Prostate gland (tissue), 2 donors: Measurements from ENCODE around the gene CR1.
"Not testable (repeated sequence)": the region's sequence is repeated elsewhere in the genome, so short reads cannot be mapped to it uniquely, and the experiment has no call there.

Experiments used
- CTCF ChIP-seq, 4 experiments: fragments of 200-600 bp in 2 of 4; fragments of 450-650 bp in 2 of 4; sonication (generic) in 2 of 4; IDR thresholded peaks; 1 replicate in 3 of 4; 2 replicates in 1 of 4; pipeline ENCODE4 v1.5.1; 2016 to 2019; ENCODE audit warnings: antibody characterized with exemption in 4 of 4, mild to moderate bottlenecking in 2 of 4, moderate library complexity in 2 of 4
- POLR2AphosphoS5 ChIP-seq: sonication (generic); formaldehyde crosslinking; IDR thresholded peaks from one replicate; pipeline ENCODE4 v1.6.1; 2017; ENCODE audit warnings: antibody characterized with exemption

- not testable (repeated sequence) for TF ChIP-seq CTCF (IDR thresholded peaks at IDR 0.05); POLR2AphosphoS5
Observed at GRCh38 chr1:207536263-207536662, 40.3 kb downstream of the CR1 start.
